ENCODE results near the gene DNAJC16. TPM values are rescaled to one million over a fixed set of nuclear protein-coding genes. Genes with fewer than 3 reads are reported as not detected.
A peak's percentile ranks its signal among the peaks of the same experiment; 100 is the strongest.

Gene DNAJC16
- total RNA-seq, 1 donor from 2014 or later, result 23.6 TPM

- no peaks in the 10 kb centered on the region for H3K36me3 Mint-ChIP-seq (ENCODE audit: low read depth)
- H3K27me3 Mint-ChIP-seq (ENCODE audit: low read depth), result no peaks in the 10 kb centered on the region
- DNase-seq (ENCODE audit: low read depth, low spot score), result no peak
- H3K27ac Mint-ChIP-seq (ENCODE audit: unreplicated experiment), result peak overlapping the region; percentile 0
- H3K4me1 Mint-ChIP-seq, result peaks cover 48% of the 10 kb centered on the region
- H3K9me3 Mint-ChIP-seq, result no peaks in the 10 kb centered on the region
- peak overlapping the region; percentile 91 for H3K4me3 Mint-ChIP-seq
- TF ChIP-seq, protein P1, sequence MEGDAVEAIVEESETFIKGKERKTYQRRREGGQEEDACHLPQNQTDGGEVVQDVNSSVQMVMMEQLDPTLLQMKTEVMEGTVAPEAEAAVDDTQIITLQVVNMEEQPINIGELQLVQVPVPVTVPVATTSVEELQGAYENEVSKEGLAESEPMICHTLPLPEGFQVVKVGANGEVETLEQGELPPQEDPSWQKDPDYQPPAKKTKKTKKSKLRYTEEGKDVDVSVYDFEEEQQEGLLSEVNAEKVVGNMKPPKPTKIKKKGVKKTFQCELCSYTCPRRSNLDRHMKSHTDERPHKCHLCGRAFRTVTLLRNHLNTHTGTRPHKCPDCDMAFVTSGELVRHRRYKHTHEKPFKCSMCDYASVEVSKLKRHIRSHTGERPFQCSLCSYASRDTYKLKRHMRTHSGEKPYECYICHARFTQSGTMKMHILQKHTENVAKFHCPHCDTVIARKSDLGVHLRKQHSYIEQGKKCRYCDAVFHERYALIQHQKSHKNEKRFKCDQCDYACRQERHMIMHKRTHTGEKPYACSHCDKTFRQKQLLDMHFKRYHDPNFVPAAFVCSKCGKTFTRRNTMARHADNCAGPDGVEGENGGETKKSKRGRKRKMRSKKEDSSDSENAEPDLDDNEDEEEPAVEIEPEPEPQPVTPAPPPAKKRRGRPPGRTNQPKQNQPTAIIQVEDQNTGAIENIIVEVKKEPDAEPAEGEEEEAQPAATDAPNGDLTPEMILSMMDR (conservative IDR thresholded peaks at IDR 0.05), result no peak
Observed at GRCh38 chr1:15526021-15526489, 593 bp upstream of the DNAJC16 start.

GRCh38 chr1:15531003-15531402, 4.4 kb downstream of the DNAJC16 start:
- H3K36me3 Mint-ChIP-seq (ENCODE audit: low read depth), result no peaks in the 10 kb centered on the region
- no peaks in the 10 kb centered on the region for H3K9me3 Mint-ChIP-seq
- no peak for DNase-seq (ENCODE audit: low read depth, low spot score)
- peaks cover 24% of the 10 kb centered on the region for H3K4me1 Mint-ChIP-seq
- no peak overlapping the region for H3K27ac Mint-ChIP-seq (ENCODE audit: unreplicated experiment)
- no peak overlapping the region for H3K4me3 Mint-ChIP-seq
- no peaks in the 10 kb centered on the region for H3K27me3 Mint-ChIP-seq (ENCODE audit: low read depth)
- TF ChIP-seq, protein P1 (conservative IDR thresholded peaks at IDR 0.05), result no peak

DNA sequence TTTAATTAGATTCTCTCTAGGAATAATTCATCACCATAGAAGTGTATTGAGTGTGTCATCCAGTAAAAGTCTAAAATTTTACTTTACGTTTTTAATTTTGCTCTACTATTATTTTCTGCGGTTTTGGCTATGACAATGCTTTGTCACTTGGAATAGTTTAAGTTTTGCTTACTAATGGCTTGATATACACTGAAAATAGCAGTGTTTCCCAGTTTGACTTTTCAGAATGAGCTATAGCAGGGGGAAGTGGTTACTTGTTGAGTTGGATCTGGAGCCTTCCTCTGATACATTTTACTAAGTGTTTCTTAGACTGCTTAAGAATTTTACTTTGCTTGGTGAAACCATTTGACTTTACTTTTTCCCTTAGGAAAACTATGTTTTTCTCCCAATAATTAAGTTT, 5.0 kb downstream of the DNAJC16 start:
- peaks cover 19% of the 10 kb centered on the region for H3K4me1 Mint-ChIP-seq
- TF ChIP-seq, protein P1 (conservative IDR thresholded peaks at IDR 0.05), result no peak
- no peaks in the 10 kb centered on the region for H3K27me3 Mint-ChIP-seq (ENCODE audit: low read depth)

DNA sequence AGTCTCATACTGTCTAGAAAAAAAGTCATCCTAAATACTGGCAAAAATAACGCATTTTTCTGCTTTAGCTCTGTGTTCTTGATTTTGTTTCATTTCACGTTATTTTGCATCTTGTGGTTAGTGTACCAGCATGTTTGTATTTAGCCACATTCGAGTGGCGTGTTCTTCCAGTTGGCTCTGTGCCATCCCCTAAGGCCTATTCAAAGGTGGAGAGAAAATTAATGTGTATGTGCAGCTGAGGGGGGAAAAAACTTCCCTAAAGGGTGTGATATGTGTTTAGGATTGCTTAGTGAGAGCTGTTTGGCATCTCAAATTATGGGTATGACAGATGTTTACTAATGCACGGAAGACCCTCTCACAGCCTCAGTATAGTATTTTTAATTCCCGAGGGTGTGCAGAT, 12.1 kb downstream of the DNAJC16 start:
- Mint-ChIP-seq H3K27ac (ENCODE audit: unreplicated experiment) (no peak overlapping the region), H3K36me3 (ENCODE audit: low read depth) (peaks cover 8% of the 10 kb centered on the region), H3K9me3 (no peaks in the 10 kb centered on the region), H3K4me3 (no peak overlapping the region), H3K27me3 (ENCODE audit: low read depth) (no peaks in the 10 kb centered on the region), H3K4me1 (no peaks in the 10 kb centered on the region)
- no peak for DNase-seq (ENCODE audit: low read depth, low spot score)
- TF ChIP-seq, protein P1 (conservative IDR thresholded peaks at IDR 0.05), result no peak

More for the DNA sequence above, 5.0 kb downstream of the DNAJC16 start:
- no peak for DNase-seq (ENCODE audit: low read depth, low spot score)
- Mint-ChIP-seq H3K9me3 (no peaks in the 10 kb centered on the region), H3K36me3 (ENCODE audit: low read depth) (peaks cover 4% of the 10 kb centered on the region), H3K4me3 (no peak overlapping the region), H3K27ac (ENCODE audit: unreplicated experiment) (no peak overlapping the region)

DNA sequence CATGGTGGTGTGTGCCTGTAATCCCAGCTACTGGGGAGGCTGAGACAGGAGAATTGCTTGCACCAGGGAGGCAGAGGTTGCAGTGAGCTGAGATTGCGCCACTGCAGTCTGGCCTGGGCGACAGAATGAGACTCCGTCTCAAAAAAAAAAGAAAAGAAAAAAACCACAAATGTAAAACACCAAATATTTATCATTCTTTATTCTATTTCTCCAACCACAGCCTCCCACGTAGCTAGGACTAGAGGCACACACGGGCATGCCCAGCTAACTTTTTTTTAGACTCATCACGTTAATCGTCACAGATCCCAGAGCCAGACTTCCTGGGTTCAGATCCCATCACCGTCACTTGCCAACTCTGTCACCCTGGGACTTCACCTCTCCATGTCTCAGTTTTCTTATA, 13.5 kb downstream of the DNAJC16 start:
- H3K27me3 Mint-ChIP-seq (ENCODE audit: low read depth), result no peaks in the 10 kb centered on the region
- peaks cover 8% of the 10 kb centered on the region for H3K36me3 Mint-ChIP-seq (ENCODE audit: low read depth)
- no peaks in the 10 kb centered on the region for H3K9me3 Mint-ChIP-seq
- no peak overlapping the region for H3K27ac Mint-ChIP-seq (ENCODE audit: unreplicated experiment)
- no peak overlapping the region for H3K4me3 Mint-ChIP-seq
- no peaks in the 10 kb centered on the region for H3K4me1 Mint-ChIP-seq
- no peak for DNase-seq (ENCODE audit: low read depth, low spot score)
- TF ChIP-seq, protein P1 (conservative IDR thresholded peaks at IDR 0.05), result no peak

Measured in neural crest cell (in vitro differentiated cells).